Endothelial cell of coronary artery (primary cell): ENCODE results near the gene RELB. TPM values are rescaled to one million over a fixed set of nuclear protein-coding genes. Genes with fewer than 3 reads are reported as not detected.

Experiments
- total RNA-seq: library from RNA; depleted of rRNA; stranded (reverse); fragments of >200 nt; gene quantifications from 2 replicates; pipeline ENCODE4 v1.2.3, GENCODE V29; 2014

Gene RELB, protein sequence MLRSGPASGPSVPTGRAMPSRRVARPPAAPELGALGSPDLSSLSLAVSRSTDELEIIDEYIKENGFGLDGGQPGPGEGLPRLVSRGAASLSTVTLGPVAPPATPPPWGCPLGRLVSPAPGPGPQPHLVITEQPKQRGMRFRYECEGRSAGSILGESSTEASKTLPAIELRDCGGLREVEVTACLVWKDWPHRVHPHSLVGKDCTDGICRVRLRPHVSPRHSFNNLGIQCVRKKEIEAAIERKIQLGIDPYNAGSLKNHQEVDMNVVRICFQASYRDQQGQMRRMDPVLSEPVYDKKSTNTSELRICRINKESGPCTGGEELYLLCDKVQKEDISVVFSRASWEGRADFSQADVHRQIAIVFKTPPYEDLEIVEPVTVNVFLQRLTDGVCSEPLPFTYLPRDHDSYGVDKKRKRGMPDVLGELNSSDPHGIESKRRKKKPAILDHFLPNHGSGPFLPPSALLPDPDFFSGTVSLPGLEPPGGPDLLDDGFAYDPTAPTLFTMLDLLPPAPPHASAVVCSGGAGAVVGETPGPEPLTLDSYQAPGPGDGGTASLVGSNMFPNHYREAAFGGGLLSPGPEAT
- total RNA-seq = 7.1 and 10.7 TPM in 2 replicates

DNA sequence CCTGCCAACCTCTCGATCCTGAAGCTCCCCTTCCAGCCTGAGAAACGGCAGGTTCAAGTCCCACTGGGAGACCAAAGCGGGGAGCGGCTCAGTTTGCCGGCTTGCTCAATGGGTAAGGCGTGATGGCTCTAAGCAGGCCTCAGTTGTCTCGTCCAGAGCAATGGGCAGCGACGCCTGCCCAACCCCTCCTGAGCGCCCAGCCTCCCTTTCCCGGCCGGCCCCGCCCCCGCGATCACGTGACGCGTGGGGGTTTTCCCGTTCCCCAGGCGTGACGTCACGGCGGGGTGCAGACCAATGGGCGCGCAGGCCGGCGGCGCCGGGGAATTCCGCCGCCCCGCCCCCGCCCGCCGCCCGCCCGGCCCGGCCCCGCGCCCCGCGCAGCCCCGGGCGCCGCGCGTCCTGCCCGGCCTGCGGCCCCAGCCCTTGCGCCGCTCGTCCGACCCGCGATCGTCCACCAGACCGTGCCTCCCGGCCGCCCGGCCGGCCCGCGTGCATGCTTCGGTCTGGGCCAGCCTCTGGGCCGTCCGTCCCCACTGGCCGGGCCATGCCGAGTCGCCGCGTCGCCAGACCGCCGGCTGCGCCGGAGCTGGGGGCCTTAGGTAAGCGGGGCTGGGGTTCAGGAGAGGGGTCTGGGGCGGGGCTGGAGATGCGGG lies at the start of gene RELB:
Gene RELB (plus strand): TSS at position 378 of the 653 bp plus-strand sequence. CDS start 116 bp downstream, at position 494.

DNA sequence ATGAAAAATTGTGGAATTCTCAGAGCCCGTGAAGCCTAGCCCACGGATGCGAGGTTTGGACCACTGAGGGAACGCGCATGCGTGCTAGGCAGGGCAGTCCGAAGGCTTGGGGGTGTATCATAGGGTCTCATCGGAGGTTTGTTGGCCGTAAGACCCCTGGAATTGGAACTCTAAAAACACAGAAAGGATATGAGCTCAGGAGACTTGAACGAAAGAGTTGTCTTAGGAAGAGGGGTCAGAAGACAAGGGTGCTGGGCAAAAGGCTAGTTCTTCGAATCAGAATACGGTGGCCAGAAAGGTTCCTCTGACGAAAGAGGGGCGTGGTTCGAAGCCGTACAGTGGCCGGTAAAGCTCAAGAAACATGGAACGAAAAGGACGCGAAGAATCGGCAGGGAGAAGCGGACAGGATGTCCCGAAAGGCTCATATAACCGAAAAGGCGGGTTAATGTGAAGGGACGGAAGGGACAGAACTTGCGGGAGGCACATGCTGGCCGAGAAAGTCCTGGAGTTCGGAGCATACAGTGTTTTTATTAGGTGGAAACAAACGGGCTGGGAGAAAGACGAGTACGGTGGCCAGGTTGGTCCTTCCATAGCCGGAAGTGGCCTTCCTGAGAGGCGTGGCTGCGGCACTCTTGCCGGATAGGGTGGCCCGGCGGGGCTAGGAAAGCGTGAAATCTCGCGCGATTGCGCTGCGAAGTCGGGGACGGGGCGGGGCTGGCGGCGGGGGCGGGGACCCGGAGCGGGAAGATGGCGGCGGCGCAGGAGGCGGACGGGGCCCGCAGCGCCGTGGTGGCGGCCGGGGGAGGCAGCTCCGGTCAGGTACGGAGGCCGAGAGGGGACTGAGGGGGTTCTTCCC lies 46.4 kb upstream of the RELB start, which contains the start of gene CLPTM1:
Gene CLPTM1 (plus strand): TSS at position 732 of the 856 bp plus-strand sequence. CDS start 16 bp downstream, at position 748.

DNA sequence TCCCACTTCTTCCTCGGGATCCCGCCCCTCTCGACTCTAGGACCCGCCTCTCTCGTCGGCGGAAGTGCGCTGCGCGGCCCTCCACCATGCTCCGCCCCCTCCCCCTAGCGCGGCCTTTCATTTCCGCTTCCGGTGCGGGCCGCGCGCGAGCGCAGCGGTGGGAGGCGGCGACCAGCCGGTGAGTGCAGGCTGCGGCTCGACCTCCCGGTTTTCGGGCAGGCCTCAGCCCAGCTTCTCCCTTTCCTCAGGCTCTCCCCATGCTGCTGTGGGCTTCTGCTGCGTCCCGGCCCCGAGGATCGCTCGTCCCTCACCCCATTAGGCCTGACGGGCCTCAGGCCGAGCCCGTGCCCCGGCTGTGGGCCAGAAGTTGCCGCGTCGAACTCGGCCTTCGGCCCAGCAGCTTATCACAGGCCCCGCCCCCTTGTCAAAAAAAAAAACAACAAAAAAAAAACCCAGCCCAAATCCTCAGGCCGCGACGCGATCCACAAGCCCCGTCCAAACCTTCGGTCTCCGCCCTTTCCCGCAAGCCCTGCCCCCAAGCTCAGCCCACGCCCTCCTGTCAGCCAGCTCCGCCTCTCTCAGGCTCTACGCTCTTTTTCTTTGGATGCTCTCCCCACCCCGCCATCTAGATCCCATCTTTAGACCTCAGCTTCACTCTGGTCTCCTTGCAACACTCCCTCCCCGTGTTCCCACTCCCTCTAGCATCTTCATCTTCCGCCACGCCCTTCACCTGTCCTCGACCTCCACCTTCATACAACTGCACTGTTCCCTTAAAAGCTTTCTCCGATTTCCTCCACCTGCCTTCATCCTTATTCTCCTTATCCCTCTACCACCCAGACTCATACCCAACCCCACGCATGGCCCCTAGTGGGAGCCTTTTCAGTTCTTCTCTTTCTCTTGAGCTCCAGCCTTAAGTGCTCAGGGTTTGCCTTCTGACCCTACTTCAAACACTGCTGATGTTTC lies 37.9 kb downstream of the RELB start, which contains the start of gene CLASRP:
Gene CLASRP (plus strand): TSS at position 115 of the 963 bp plus-strand sequence. CDS start 1,168 bp downstream, outside the sequence.

DNA sequence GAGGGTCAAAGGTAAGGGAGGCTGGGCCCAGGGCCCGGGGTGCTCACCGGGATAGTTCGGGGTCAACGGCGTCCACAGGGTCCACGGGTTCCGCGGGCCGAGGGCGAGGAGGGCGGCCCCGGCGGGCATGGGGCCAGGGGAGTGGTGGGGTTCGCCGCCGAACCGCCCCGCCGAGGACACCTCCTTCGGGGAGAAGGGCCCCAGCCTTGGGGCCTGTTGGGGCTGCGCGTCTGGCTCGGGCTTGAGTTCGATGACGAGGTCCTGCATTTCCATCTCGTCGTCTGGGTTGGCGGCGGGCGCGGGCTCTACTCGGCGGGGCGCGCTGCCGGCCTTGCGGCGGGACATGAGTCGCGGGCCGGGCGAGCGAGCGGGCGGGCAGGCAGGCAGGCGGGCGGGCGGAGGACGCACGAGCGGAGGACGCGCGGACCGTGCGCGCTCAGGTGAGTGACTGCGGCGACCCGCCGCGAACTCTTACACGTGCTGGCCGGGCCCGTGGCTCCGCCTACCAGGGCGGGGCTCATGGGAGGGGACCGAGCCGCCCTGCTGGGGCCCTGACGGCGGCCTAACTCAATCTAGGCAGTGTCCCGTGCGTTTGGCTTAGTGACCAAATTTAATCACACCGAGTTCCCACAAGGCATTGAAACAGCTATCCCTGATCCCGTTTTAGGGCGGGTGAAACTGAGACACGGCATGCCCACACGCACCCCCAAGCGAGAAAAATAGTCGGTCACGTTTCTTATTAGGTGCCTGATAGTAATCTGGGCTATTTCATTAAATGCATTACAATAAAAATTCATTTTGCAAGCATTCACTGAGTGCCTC lies 75.0 kb downstream of the RELB start, which contains the start of gene ZNF296:
Gene ZNF296 (minus strand): TSS at position 450 of the 822 bp plus-strand sequence. CDS start 105 bp downstream, at position 345.

DNA sequence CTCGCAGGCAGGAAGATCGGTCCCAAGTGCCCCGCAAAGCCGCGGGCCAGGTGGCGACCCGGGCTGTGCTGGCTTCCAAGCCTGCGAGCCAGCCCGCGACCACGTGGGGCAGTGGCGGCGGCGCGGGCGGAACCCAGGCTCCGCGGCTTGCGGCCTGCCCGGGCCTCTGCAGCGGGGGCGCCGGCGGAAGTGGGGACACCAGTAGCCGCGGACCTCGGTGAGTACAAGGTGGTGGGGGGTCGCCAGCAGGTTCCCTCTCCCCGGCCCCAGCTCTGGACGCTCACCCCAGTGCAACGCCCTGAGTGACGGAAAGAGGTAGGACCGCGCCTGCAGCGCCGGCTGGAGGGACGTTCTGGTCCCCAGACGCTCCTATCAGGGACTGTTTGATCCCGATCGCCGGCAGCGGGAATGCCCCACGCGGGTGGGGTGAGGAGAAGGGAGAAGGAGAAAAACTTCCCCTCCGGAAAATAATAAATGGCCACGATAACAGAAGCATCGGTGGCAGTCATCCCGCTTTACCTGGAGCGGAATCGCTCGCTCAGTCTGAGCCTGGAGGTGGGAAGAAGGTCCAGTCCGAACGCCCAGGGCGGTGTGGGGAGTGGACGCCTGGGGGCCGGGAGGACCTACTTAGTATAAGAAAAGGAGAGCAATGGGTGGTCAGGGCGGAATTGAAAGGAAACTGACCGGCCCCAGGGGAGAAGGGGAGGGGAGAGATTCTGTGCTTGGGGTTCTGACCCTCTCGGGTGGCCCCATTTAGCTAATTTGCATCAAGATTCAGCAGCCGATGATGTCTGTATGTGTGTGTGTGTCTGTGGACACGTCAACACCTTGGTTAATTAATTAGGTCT lies 78.0 kb downstream of the RELB start, which contains the start of gene GEMIN7:
Gene GEMIN7 (plus strand): TSS at position 198 of the 848 bp plus-strand sequence. CDS start 10,855 bp downstream, outside the sequence.

Other genes with a start within 250 kb of the RELB start
- gene CBLC, start 223.6 kb upstream of the RELB start, total RNA-seq = not detected in 2 replicates
- gene BCAM, start 192.4 kb upstream of the RELB start, total RNA-seq = 15.7 and 21.9 TPM in 2 replicates
- 90.7 and 110 TPM in 2 replicates for gene NECTIN2, start 155.2 kb upstream of the RELB start, total RNA-seq
- gene TOMM40, start 110.2 kb upstream of the RELB start, total RNA-seq = 44.8 and 73.0 TPM in 2 replicates
- gene APOE, start 95.7 kb upstream of the RELB start, total RNA-seq = 0.28 and 0.81 TPM in 2 replicates
- gene APOC1, start 86.9 kb upstream of the RELB start, total RNA-seq = 0.28 and 0.72 TPM in 2 replicates
- gene APOC4, start 59.2 kb upstream of the RELB start, total RNA-seq = not detected in 2 replicates
- gene APOC2, start 55.4 kb upstream of the RELB start, total RNA-seq = not detected in 2 replicates
- gene CLPTM1, start 46.1 kb upstream of the RELB start, total RNA-seq = 31.9 and 40.3 TPM in 2 replicates
- gene CLASRP, start 37.6 kb downstream of the RELB start, total RNA-seq = 9.8 and 20.9 TPM in 2 replicates
- gene ZNF296, start 75.0 kb downstream of the RELB start, total RNA-seq = 0.09 TPM in 2 replicates
- gene GEMIN7, start 77.8 kb downstream of the RELB start, total RNA-seq = 17.8 and 20.6 TPM in 2 replicates
- 23.1 and 25.9 TPM in 2 replicates for gene PPP1R37, start 91.7 kb downstream of the RELB start, total RNA-seq
- 0.09 and 0.19 TPM in 2 replicates for gene NKPD1, start 159.5 kb downstream of the RELB start, total RNA-seq
- gene TRAPPC6A, start 176.8 kb downstream of the RELB start, total RNA-seq = 11.6 and 12.7 TPM in 2 replicates
- 2.2 and 3.9 TPM in 2 replicates for gene BLOC1S3, start 177.3 kb downstream of the RELB start, total RNA-seq
- gene EXOC3L2, start 243.9 kb downstream of the RELB start, total RNA-seq = 0.66 and 2.1 TPM in 2 replicates
- 10.4 and 18.9 TPM in 2 replicates for gene MARK4, start 249.8 kb downstream of the RELB start, total RNA-seq